Measurements from ENCODE around the gene KRTAP20-4.

DNA sequence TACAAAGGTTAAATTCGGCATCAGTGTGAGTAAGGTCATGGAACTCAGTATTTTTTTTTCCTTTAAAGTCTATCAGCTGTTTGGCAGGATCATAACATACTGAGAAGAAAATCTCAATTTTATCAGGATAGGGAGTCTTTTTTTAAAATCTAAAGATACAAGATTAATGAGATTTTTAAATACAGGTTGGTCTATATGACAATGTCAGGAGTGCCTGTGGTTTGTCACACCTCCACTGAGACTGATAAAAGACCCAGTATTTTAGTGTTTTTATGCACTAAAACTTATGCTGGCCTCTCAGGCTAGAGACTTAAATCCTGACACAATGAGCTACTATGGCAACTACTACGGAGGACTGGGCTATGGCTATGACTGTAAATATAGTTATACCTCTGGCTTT lies 22.1 kb downstream of the KRTAP20-4 start, which contains the start of gene KRTAP20-3:
- TF ChIP-seq POLR2AphosphoS5 (IDR thresholded peaks at IDR 0.05; ENCODE audit: borderline replicate concordance, low read depth, low read length) (no peak), FOXP2 (optimal IDR thresholded peaks at IDR 0.05; ENCODE audit: control extremely low read depth, extremely low read length, insufficient read depth) (no peak), EZH2 (IDR thresholded peaks at IDR 0.05) (no peak)
